GM19351 (cell line): ENCODE results near the gene KIF26B.

Experiments used
- ATAC-seq: cut with Tn5 transposase; IDR thresholded peaks from one replicate; pipeline ENCODE4 v1.9.1; 2021; ENCODE audit warnings: mild to moderate bottlenecking, moderate library complexity; ENCODE audit not compliant: unreplicated experiment

KIF26B gene

GRCh38 chr1:245448975-245449431 is 294.2 kb downstream of the KIF26B start:
- no peak for ATAC-seq

- ATAC-seq = no peak
Measured at GRCh38 chr1:245453541-245453940, 298.8 kb downstream of the KIF26B start.

- ATAC-seq = no peak
Measured at GRCh38 chr1:245454051-245454450, 299.3 kb downstream of the KIF26B start.

- no peak for ATAC-seq
Measured at GRCh38 chr1:245457562-245457961, 302.8 kb downstream of the KIF26B start.

GRCh38 chr1:245458234-245458633 is 303.4 kb downstream of the KIF26B start:
- ATAC-seq = no peak

GRCh38 chr1:245458761-245459174 is 304.0 kb downstream of the KIF26B start:
- ATAC-seq = no peak

GRCh38 chr1:245459621-245460020 is 304.8 kb downstream of the KIF26B start:
- ATAC-seq = no peak

- ATAC-seq = no peak
Measured at GRCh38 chr1:245461681-245462080, 306.9 kb downstream of the KIF26B start.

- no peak for ATAC-seq
Measured at GRCh38 chr1:245462161-245462560, 307.4 kb downstream of the KIF26B start.

GRCh38 chr1:245463392-245464165 is 308.8 kb downstream of the KIF26B start:
- ATAC-seq = no peak

GRCh38 chr1:245464290-245464689 is 309.5 kb downstream of the KIF26B start:
- no peak for ATAC-seq

GRCh38 chr1:245465666-245466065 is 310.9 kb downstream of the KIF26B start:
- no peak for ATAC-seq

GRCh38 chr1:245466261-245466660 is 311.5 kb downstream of the KIF26B start:
- no peak for ATAC-seq

- ATAC-seq = no peak
Measured at GRCh38 chr1:245467804-245468203, 313.0 kb downstream of the KIF26B start.

- ATAC-seq = no peak
Measured at GRCh38 chr1:245469006-245469405, 314.2 kb downstream of the KIF26B start.

GRCh38 chr1:245469734-245470133 is 314.9 kb downstream of the KIF26B start:
- no peak for ATAC-seq

- ATAC-seq = no peak
Measured at GRCh38 chr1:245475126-245475525, 320.3 kb downstream of the KIF26B start.

GRCh38 chr1:245475961-245476516 is 321.3 kb downstream of the KIF26B start:
- no peak for ATAC-seq

GRCh38 chr1:245477941-245478340 is 323.2 kb downstream of the KIF26B start:
- no peak for ATAC-seq

- no peak for ATAC-seq
Measured at GRCh38 chr1:245480393-245481120, 325.8 kb downstream of the KIF26B start.

- no peak for ATAC-seq
Measured at GRCh38 chr1:245481261-245481660, 326.5 kb downstream of the KIF26B start.

- ATAC-seq = no peak
Measured at GRCh38 chr1:245483247-245483646, 328.5 kb downstream of the KIF26B start.
